Caco-2 (cell line): ENCODE data around the gene KIAA0753. TPM values are rescaled to one million over a fixed set of nuclear protein-coding genes. Genes with fewer than 3 reads are reported as not detected.

Experiments
- BruUV-seq: library from RNA; stranded (reverse); fragments of 400-500 nt; replicated peaks from 2 replicates; lab custom pipeline; 2021; lab: Mats Ljungman, UMichigan
- CTCF ChIA-PET: fragments of 300-600 bp; sonication (Branson Sonifier 250); formaldehyde crosslinking; loops from one replicate; lab custom pipeline; 2022; ENCODE audit warnings: antibody characterized with exemption; lab: Charles Lee
- POLR2A ChIA-PET: fragments of 300-600 bp; sonication (Branson Sonifier 250); formaldehyde crosslinking; loops from one replicate; lab custom pipeline; 2022; ENCODE audit warnings: antibody characterized with exemption; lab: Charles Lee
- DNase-seq, 2 experiments: peaks; one replicate each; pipeline versions ENCODE4 v3.0.0 to v3.0.0-alpha.2; 2020 to 2022
- H3K27me3 ChIP-seq: replicated peaks from 2 replicates; pipeline ENCODE4 v1.6.0; 2011; ENCODE audit warnings: low read length; ENCODE audit not compliant: control insufficient read depth, insufficient read depth
- H3K36me3 ChIP-seq: 2 replicates; pipeline ENCODE4 v1.5.1; 2011; ENCODE audit warnings: low read length; ENCODE audit not compliant: control insufficient read depth, insufficient read depth
- H3K4me1 ChIP-seq: fragments of 250-450 bp; sonication (Bioruptor Pico); 2 replicates; pipeline ENCODE4 v1.5.1; 2020; ENCODE audit warnings: mild to moderate bottlenecking
- H3K4me3 ChIP-seq: 2 replicates; pipeline ENCODE4 v1.5.1; 2011; ENCODE audit warnings: low read depth, mild to moderate bottlenecking, control low read depth, low read length
- H3K9me3 ChIP-seq: fragments of 250-450 bp; sonication (Bioruptor Pico); 2 replicates; pipeline ENCODE4 v1.5.1; 2020; ENCODE audit warnings: mild to moderate bottlenecking, moderate library complexity
- H3K27ac Mint-ChIP-seq: one replicate; pipeline ENCODE4 v1.8.0; 2022; ENCODE audit warnings: mixed read lengths; ENCODE audit not compliant: unreplicated experiment
- H3K27me3 Mint-ChIP-seq: one replicate; pipeline ENCODE4 v1.8.0; 2022; ENCODE audit warnings: mixed read lengths; ENCODE audit not compliant: insufficient read depth, unreplicated experiment
- H3K36me3 Mint-ChIP-seq: one replicate; pipeline ENCODE4 v1.8.0; 2022; ENCODE audit warnings: mild to moderate bottlenecking, mixed read lengths; ENCODE audit not compliant: insufficient read depth, unreplicated experiment
- H3K4me1 Mint-ChIP-seq: one replicate; pipeline ENCODE4 v1.8.0; 2022; ENCODE audit warnings: low read depth, mixed read lengths; ENCODE audit not compliant: unreplicated experiment
- H3K4me3 Mint-ChIP-seq: one replicate; pipeline ENCODE4 v1.8.0; 2022; ENCODE audit warnings: mild to moderate bottlenecking, moderate library complexity, mixed read lengths; ENCODE audit not compliant: unreplicated experiment
- H3K9me3 Mint-ChIP-seq: one replicate; pipeline ENCODE4 v1.8.0; 2022; ENCODE audit warnings: mixed read lengths; ENCODE audit not compliant: unreplicated experiment
- intact Hi-C: fragments of 100-400 bp; cut with micrococcal nuclease; formaldehyde crosslinking; loops from one replicate; pipeline ENCODE4 v1.10.0; 2022; ENCODE audit not compliant: unreplicated experiment
- total RNA-seq: library from RNA; stranded (reverse); gene quantifications from 2 replicates; pipeline ENCODE4 v1.2.3, GENCODE V29; 2022
- TF ChIP-seq, protein P1 (sequence below), 2 experiments: fragments of 200-600 bp in 1 of 2; IDR thresholded peaks; 1 replicate in 1 of 2; 2 replicates in 1 of 2; pipeline versions ENCODE4 v1.5.1 to v1.8.0; 2011 to 2022; ENCODE audit warnings: antibody characterized with exemption in 1 of 2, control low read depth in 1 of 2, inconsistent platforms in 1 of 2, low read depth in 1 of 2, low read length in 1 of 2, mild to moderate bottlenecking in 1 of 2, moderate library complexity in 1 of 2; ENCODE audit not compliant: insufficient read depth in 1 of 2, severe bottlenecking in 1 of 2, unreplicated experiment in 1 of 2

The KIAA0753 gene
- total RNA-seq, 1 experiment from 2014 or later: 7.7 TPM

DNA sequence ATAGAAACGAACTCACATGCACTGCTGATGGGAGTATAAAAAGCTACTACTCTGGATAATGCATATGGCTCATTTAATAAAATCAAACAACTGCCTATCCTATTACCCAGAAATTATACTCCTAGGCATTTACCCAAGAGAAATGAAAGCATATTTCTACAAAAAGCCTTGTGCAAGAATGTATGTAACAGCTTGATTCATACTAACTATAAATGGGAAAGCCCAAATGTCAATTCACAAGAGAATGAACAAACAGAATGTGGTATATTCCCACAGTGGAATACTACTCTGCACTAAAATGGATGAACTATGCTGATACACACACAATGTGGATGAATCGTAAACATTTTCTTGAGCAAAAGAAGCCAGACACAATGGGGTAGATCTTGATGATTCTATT lies 38.4 kb downstream of the KIAA0753 start:
- H3K36me3 ChIP-seq: no peaks in the 10 kb centered on the region
- Mint-ChIP-seq H3K36me3 (peaks cover 28% of the 10 kb centered on the region), H3K27ac (no peak overlapping the region), H3K9me3 (no peaks in the 10 kb centered on the region), H3K4me1 (no peaks in the 10 kb centered on the region), H3K27me3 (no peaks in the 10 kb centered on the region), H3K4me3 (no peak overlapping the region)
- no peaks in the 10 kb centered on the region for H3K27me3 ChIP-seq
- intact Hi-C loops: no loop called here
- POLR2A ChIA-PET: no interaction called here
- BruUV-seq: no TSS peak
- H3K9me3 ChIP-seq: no peaks in the 10 kb centered on the region
- no peak overlapping the region for H3K4me3 ChIP-seq
- CTCF ChIA-PET: no interaction called here
- TF ChIP-seq, protein P1, sequence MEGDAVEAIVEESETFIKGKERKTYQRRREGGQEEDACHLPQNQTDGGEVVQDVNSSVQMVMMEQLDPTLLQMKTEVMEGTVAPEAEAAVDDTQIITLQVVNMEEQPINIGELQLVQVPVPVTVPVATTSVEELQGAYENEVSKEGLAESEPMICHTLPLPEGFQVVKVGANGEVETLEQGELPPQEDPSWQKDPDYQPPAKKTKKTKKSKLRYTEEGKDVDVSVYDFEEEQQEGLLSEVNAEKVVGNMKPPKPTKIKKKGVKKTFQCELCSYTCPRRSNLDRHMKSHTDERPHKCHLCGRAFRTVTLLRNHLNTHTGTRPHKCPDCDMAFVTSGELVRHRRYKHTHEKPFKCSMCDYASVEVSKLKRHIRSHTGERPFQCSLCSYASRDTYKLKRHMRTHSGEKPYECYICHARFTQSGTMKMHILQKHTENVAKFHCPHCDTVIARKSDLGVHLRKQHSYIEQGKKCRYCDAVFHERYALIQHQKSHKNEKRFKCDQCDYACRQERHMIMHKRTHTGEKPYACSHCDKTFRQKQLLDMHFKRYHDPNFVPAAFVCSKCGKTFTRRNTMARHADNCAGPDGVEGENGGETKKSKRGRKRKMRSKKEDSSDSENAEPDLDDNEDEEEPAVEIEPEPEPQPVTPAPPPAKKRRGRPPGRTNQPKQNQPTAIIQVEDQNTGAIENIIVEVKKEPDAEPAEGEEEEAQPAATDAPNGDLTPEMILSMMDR (IDR thresholded peaks at IDR 0.05; ENCODE audit: insufficient read depth in 1 of 2, low read depth in 1 of 2, low read length in 1 of 2, severe bottlenecking in 1 of 2, unreplicated experiment in 1 of 2): no peak
- no peaks in the 10 kb centered on the region for H3K4me1 ChIP-seq
- no peak for DNase-seq

DNA sequence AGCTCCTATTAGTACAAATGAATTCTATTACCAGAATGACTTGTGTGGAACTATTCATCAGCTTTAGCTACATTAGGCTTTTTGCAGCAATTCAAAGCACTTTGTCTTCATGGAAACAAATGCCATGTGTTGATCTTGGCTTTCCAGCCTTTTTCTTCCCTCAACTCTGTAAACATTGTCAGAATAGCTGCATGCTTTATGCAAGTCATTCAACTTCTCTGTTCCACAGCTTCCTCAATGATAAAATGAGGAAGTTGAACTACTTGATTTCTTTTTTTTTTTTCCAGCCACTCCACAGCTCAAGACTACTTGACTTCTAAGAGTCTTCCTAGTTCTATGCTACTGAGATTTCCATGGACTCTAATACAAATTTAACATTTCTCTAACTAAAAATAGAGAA lies 41.1 kb downstream of the KIAA0753 start:
- peaks cover 15% of the 10 kb centered on the region for H3K36me3 Mint-ChIP-seq
- H3K27ac Mint-ChIP-seq: no peak overlapping the region
- H3K4me3 ChIP-seq: no peak overlapping the region
- no peaks in the 10 kb centered on the region for H3K4me1 ChIP-seq
- TF ChIP-seq, protein P1 (IDR thresholded peaks at IDR 0.05; ENCODE audit: insufficient read depth in 1 of 2, low read depth in 1 of 2, low read length in 1 of 2, severe bottlenecking in 1 of 2, unreplicated experiment in 1 of 2): no peak
- H3K27me3 Mint-ChIP-seq: no peaks in the 10 kb centered on the region
- intact Hi-C loops: no loop called here
- ChIA-PET POLR2A (no interaction called here), CTCF (no interaction called here)
- H3K27me3 ChIP-seq: no peaks in the 10 kb centered on the region
- no peaks in the 10 kb centered on the region for H3K9me3 Mint-ChIP-seq
- no peaks in the 10 kb centered on the region for H3K4me1 Mint-ChIP-seq
- no peak for DNase-seq
- H3K36me3 ChIP-seq: no peaks in the 10 kb centered on the region
- no peaks in the 10 kb centered on the region for H3K9me3 ChIP-seq
- H3K4me3 Mint-ChIP-seq: no peak overlapping the region
- BruUV-seq: no TSS peak

DNA sequence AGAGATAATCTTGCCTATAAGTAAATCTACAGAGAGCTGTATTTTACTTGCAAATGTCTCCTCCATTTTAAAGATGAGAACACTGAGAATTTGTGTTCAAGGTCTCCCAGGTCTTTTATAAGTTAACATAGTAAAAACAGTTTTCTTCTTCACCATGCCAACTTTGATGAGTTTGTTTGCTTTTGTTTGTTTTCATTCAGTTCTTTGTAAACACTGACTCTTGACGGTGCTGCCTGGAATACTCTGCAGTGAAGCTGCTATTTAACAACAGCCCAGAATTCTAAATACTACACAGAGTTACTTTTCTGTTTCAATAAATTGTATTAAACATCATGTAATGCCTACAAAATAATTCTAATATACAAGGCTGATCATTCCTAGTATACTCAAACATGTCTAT lies 42.8 kb downstream of the KIAA0753 start:
- intact Hi-C loops: no loop called here
- no peaks in the 10 kb centered on the region for H3K9me3 Mint-ChIP-seq
- CTCF ChIA-PET: no interaction called here
- Histone ChIP-seq H3K36me3 (no peaks in the 10 kb centered on the region), H3K27me3 (no peaks in the 10 kb centered on the region), H3K4me1 (peaks cover 1% of the 10 kb centered on the region), H3K4me3 (no peak overlapping the region), H3K9me3 (no peaks in the 10 kb centered on the region)
- no peaks in the 10 kb centered on the region for H3K4me1 Mint-ChIP-seq
- H3K27ac Mint-ChIP-seq: no peak overlapping the region
- peaks cover 11% of the 10 kb centered on the region for H3K36me3 Mint-ChIP-seq
- POLR2A ChIA-PET: no interaction called here
- no TSS peak for BruUV-seq
- no peaks in the 10 kb centered on the region for H3K27me3 Mint-ChIP-seq
- no peak overlapping the region for H3K4me3 Mint-ChIP-seq
- no peak for DNase-seq
- TF ChIP-seq, protein P1 (IDR thresholded peaks at IDR 0.05; ENCODE audit: insufficient read depth in 1 of 2, low read depth in 1 of 2, low read length in 1 of 2, severe bottlenecking in 1 of 2, unreplicated experiment in 1 of 2): no peak
